ENCODE measurements around the gene GJD4. TPM values are rescaled to one million over a fixed set of nuclear protein-coding genes. Genes with fewer than 3 reads are reported as not detected.

GJD4 gene
- total and polyA plus RNA-seq, 2 donors (not counting 3 experiments of a cell fraction or from before 2014, with no cell fraction given), result not detected

- no peak overlapping the region for H3K4me2 ChIP-seq (ENCODE audit: insufficient read depth, low read length)
- DNase-seq (ENCODE audit: low read depth, low spot score) (no peak), FAIRE-seq (no peak)
- BruUV-seq (replicated peaks), result no TSS peak
- intact Hi-C loops (cut with micrococcal nuclease) (no loop called here), dilution Hi-C loops (cut with MboI; ENCODE audit: extremely low pct_ligation_motif_present, low sequenced_read_pairs) (no loop called here)
- H3K9ac ChIP-seq (replicated peaks; ENCODE audit: extremely low read depth, insufficient read depth, low read length), result no peak overlapping the region
- no peaks in the 10 kb centered on the region for H3K4me1 ChIP-seq (ENCODE audit: control insufficient read depth, extremely low read depth, insufficient read depth, low read length)
- CTCF ChIA-PET, result interaction anchor here (1.1 to 6.1 kb wide), 24 partner anchors 10 to 1268 kb away, joined by 3 to 210 read pairs (median 6); no protein-coding TSS in a partner anchor
- TF ChIP-seq MAX (IDR thresholded peaks at IDR 0.05; ENCODE audit: insufficient read depth, insufficient read length), result no peak
- TF ChIP-seq POLR2AphosphoS5 (IDR thresholded peaks at IDR 0.05; ENCODE audit: insufficient read depth, low read depth, low read length), result no peak
- TF ChIP-seq GATA2 (IDR thresholded peaks at IDR 0.05; ENCODE audit: insufficient read depth, insufficient read length, low read depth, low read length), result no peak
- no peak for TF ChIP-seq POLR2A (IDR thresholded peaks at IDR 0.05; ENCODE audit: low read depth, low read length)
- TF ChIP-seq CTCF (IDR thresholded peaks at IDR 0.05; ENCODE audit: extremely low read depth in 1 of 2, insufficient read depth in 1 of 2, low read depth in 1 of 2, low read length in 2 of 2), result no peak
- TF ChIP-seq EZH2 (IDR thresholded peaks at IDR 0.05; ENCODE audit: borderline replicate concordance, low read depth, low read length, severe bottlenecking), result no peak
- TF ChIP-seq MYC (IDR thresholded peaks at IDR 0.05; ENCODE audit: low read depth, low read length), result no peak
- no peak for TF ChIP-seq FOS (IDR thresholded peaks at IDR 0.05; ENCODE audit: borderline replicate concordance, insufficient read depth, low read length)
- TF ChIP-seq JUN (IDR thresholded peaks at IDR 0.05; ENCODE audit: borderline replicate concordance, insufficient read depth, insufficient read length, low read depth), result no peak
- no peak overlapping the region for H3K27ac ChIP-seq (ENCODE audit: insufficient read depth, low read depth, low read length)
- H3K4me3 ChIP-seq (replicated peaks in 1 of 3; ENCODE audit: insufficient read depth in 1 of 3, low read depth in 1 of 3, low read length in 3 of 3), result no peak overlapping the region
- no peaks in the 10 kb centered on the region for H3K36me3 ChIP-seq (ENCODE audit: control insufficient read depth in 2 of 2, extremely low read depth in 1 of 2, insufficient read depth in 2 of 2, low read length in 2 of 2)
- no peaks in the 10 kb centered on the region for H4K20me1 ChIP-seq (replicated peaks; ENCODE audit: control insufficient read depth, extremely low read depth, insufficient read depth, low read length)
- no peaks in the 10 kb centered on the region for H3K9me3 ChIP-seq (replicated peaks; ENCODE audit: control insufficient read depth, insufficient read depth, low read length)
- H3K9me1 ChIP-seq (replicated peaks; ENCODE audit: control insufficient read depth, extremely low read depth, insufficient read depth, low read length), result no peaks in the 10 kb centered on the region
- no peaks in the 10 kb centered on the region for H3K79me2 ChIP-seq (ENCODE audit: control insufficient read depth, insufficient read depth, low read length)
- H3K27me3 ChIP-seq (ENCODE audit: control insufficient read depth in 2 of 2, insufficient read depth in 2 of 2, low read length in 2 of 2), result peaks cover 19 to 22% of the 10 kb centered on the region in 2 experiments
- no peak overlapping the region for H2AFZ ChIP-seq (ENCODE audit: low read depth, low read length)
- POLR2A ChIA-PET, result no interaction called here
Observed at GRCh38 chr10:35613107-35613440, 7.9 kb downstream of the GJD4 start.
